Mesenchymal stem cell (in vitro differentiated cells and primary cell): ENCODE results near the gene RNF212.

Source experiments
- DNase-seq: peaks from one replicate; pipeline ENCODE4 v3.0.0-alpha.2; 2013
- H2AFZ ChIP-seq: one replicate; pipeline ENCODE4 v1.6.1; 2013; ENCODE audit warnings: low read depth, mild to moderate bottlenecking, control low read depth, inconsistent platforms, low read length, moderate library complexity
- H2AK5ac ChIP-seq: 2 replicates; pipeline ENCODE4 v1.6.1; 2013; ENCODE audit warnings: low read length, moderate library complexity, mild to moderate bottlenecking, inconsistent platforms; ENCODE audit not compliant: severe bottlenecking
- H2BK120ac ChIP-seq: one replicate; pipeline ENCODE4 v1.6.1; 2013; ENCODE audit warnings: low read depth, mild to moderate bottlenecking, inconsistent platforms, low read length, moderate library complexity
- H2BK12ac ChIP-seq, 2 experiments: one replicate each; pipeline ENCODE4 v1.6.1; 2013; ENCODE audit warnings: inconsistent platforms in 2 of 2, low read length in 2 of 2, mild to moderate bottlenecking in 2 of 2, moderate library complexity in 2 of 2, control low read depth in 1 of 2
- H2BK15ac ChIP-seq: one replicate; pipeline ENCODE4 v1.6.1; 2013; ENCODE audit warnings: mild to moderate bottlenecking, low read depth, inconsistent platforms; ENCODE audit not compliant: poor library complexity, severe bottlenecking
- H2BK5ac ChIP-seq: 2 replicates; pipeline ENCODE4 v1.6.1; 2013; ENCODE audit warnings: low read depth, mild to moderate bottlenecking, low read length, control low read depth, inconsistent platforms; ENCODE audit not compliant: poor library complexity, severe bottlenecking
- H3K14ac ChIP-seq, 2 experiments: one replicate each; pipeline ENCODE4 v1.6.1; 2013; ENCODE audit warnings: inconsistent platforms in 2 of 2, low read length in 2 of 2, control low read depth in 1 of 2, mild to moderate bottlenecking in 1 of 2, moderate library complexity in 1 of 2
- H3K18ac ChIP-seq, 2 experiments: one replicate each; pipeline ENCODE4 v1.6.1; 2013; ENCODE audit warnings: inconsistent platforms in 2 of 2, low read length in 2 of 2, control low read depth in 1 of 2, low read depth in 1 of 2, mild to moderate bottlenecking in 1 of 2
- H3K23ac ChIP-seq, 2 experiments: one replicate each; pipeline ENCODE4 v1.6.1; 2013; ENCODE audit warnings: inconsistent platforms in 2 of 2, low read length in 2 of 2, mild to moderate bottlenecking in 2 of 2, moderate library complexity in 2 of 2, control low read depth in 1 of 2
- H3K27ac ChIP-seq: 2 replicates; pipeline ENCODE4 v1.5.1; 2013; ENCODE audit warnings: mild to moderate bottlenecking, moderate library complexity, low read length, control low read depth, inconsistent platforms; ENCODE audit not compliant: poor library complexity, severe bottlenecking
- H3K27me3 ChIP-seq, 2 experiments: 2 replicates each; pipeline versions ENCODE4 v1.6.1 to v1.7.0; 2013; ENCODE audit warnings: low read length in 2 of 2, mild to moderate bottlenecking in 2 of 2, moderate library complexity in 2 of 2, control low read depth in 1 of 2, inconsistent platforms in 1 of 2; ENCODE audit not compliant: control insufficient read depth in 1 of 2, insufficient read depth in 1 of 2
- H3K36me3 ChIP-seq, 2 experiments: 2 replicates each; pipeline versions ENCODE4 v1.6.1 to v1.7.0; 2013; ENCODE audit warnings: low read length in 2 of 2, control low read depth in 1 of 2, inconsistent platforms in 1 of 2, low read depth in 1 of 2, mild to moderate bottlenecking in 1 of 2; ENCODE audit not compliant: insufficient read depth in 2 of 2, control insufficient read depth in 1 of 2
- H3K4ac ChIP-seq, 2 experiments: one replicate each; pipeline ENCODE4 v1.6.1; 2013; ENCODE audit warnings: inconsistent platforms in 2 of 2, low read length in 2 of 2, mild to moderate bottlenecking in 2 of 2, moderate library complexity in 2 of 2, control low read depth in 1 of 2, low read depth in 1 of 2
- H3K4me1 ChIP-seq: 2 replicates; pipeline ENCODE4 v1.6.1; 2013; ENCODE audit warnings: low read depth, low read length, control low read depth; ENCODE audit not compliant: control insufficient read depth, insufficient read depth
- H3K4me2 ChIP-seq: 2 replicates; pipeline ENCODE4 v1.6.1; 2013; ENCODE audit warnings: low read length, mild to moderate bottlenecking, inconsistent platforms; ENCODE audit not compliant: poor library complexity, severe bottlenecking
- H3K4me3 ChIP-seq, 2 experiments: 2 replicates each; pipeline versions ENCODE4 v1.5.1 to v1.7.0; 2013; ENCODE audit warnings: low read length in 2 of 2, mild to moderate bottlenecking in 2 of 2, control low read depth in 1 of 2, low read depth in 1 of 2; ENCODE audit not compliant: insufficient read depth in 1 of 2
- H3K79me1 ChIP-seq: replicated peaks from 2 replicates; pipeline ENCODE4 v1.6.1; 2013; ENCODE audit warnings: mild to moderate bottlenecking, control low read depth, low read length, inconsistent platforms; ENCODE audit not compliant: poor library complexity, severe bottlenecking
- H3K9ac ChIP-seq: 2 replicates; pipeline ENCODE4 v1.7.0; 2013; ENCODE audit warnings: mild to moderate bottlenecking, low read length, moderate library complexity
- H3K9me3 ChIP-seq: 2 replicates; pipeline ENCODE4 v1.7.0; 2013; ENCODE audit warnings: mild to moderate bottlenecking, low read length; ENCODE audit not compliant: control insufficient read depth
- H4K8ac ChIP-seq: one replicate; pipeline ENCODE4 v1.6.1; 2013; ENCODE audit warnings: inconsistent platforms, mild to moderate bottlenecking, low read length, moderate library complexity
- H4K91ac ChIP-seq: one replicate; pipeline ENCODE4 v1.6.1; 2013; ENCODE audit warnings: mild to moderate bottlenecking, low read length, inconsistent platforms
- WGBS: methylation state at CpG from one replicate; pipeline ENCODE4 v1.1.7; 2013; ENCODE audit warnings: mixed read lengths; 5-methylcytosine and 5-hydroxymethylcytosine counted together

Gene RNF212

GRCh38 chr4:1085404-1085799 lies 28.0 kb downstream of the RNF212 start:
- no peak overlapping the region for H3K9ac ChIP-seq
- no peak overlapping the region for H2BK12ac ChIP-seq
- H3K4me2 ChIP-seq, result no peak overlapping the region
- no peak overlapping the region for H4K8ac ChIP-seq
- H3K27ac ChIP-seq, result no peak overlapping the region
- H4K91ac ChIP-seq, result no peak overlapping the region
- no peaks in the 10 kb centered on the region for H3K36me3 ChIP-seq
- DNase-seq, result no peak
- H3K9me3 ChIP-seq, result peaks cover 11% of the 10 kb centered on the region
- H2BK15ac ChIP-seq, result no peak overlapping the region
- H3K14ac ChIP-seq, result no peak overlapping the region
- H3K27me3 ChIP-seq, result peaks cover 4 to 11% of the 10 kb centered on the region in 2 experiments
- H3K4me1 ChIP-seq, result peaks cover 22% of the 10 kb centered on the region
- no peak overlapping the region for H3K4me3 ChIP-seq
- WGBS, result 85% methylated on average over 7 of the region's 7 CpGs
- no peak overlapping the region for H3K18ac ChIP-seq
- H2AFZ ChIP-seq, result no peak overlapping the region
- no peak overlapping the region for H3K4ac ChIP-seq
- no peak overlapping the region for H3K23ac ChIP-seq
- H3K79me1 ChIP-seq, result no peaks in the 10 kb centered on the region
- no peak overlapping the region for H2BK5ac ChIP-seq
- no peak overlapping the region for H2AK5ac ChIP-seq
- H2BK120ac ChIP-seq, result no peak overlapping the region

- Histone ChIP-seq H3K4me1 (peaks cover 22% of the 10 kb centered on the region), H3K79me1 (no peaks in the 10 kb centered on the region), H3K4me3 (no peak overlapping the region), H3K27ac (no peak overlapping the region), H3K4ac (no peak overlapping the region), H2AFZ (no peak overlapping the region), H4K91ac (no peak overlapping the region), H2BK120ac (no peak overlapping the region), H2BK12ac (no peak overlapping the region), H3K23ac (no peak overlapping the region), H4K8ac (no peak overlapping the region), H2BK5ac (no peak overlapping the region), H2BK15ac (no peak overlapping the region), H3K27me3 (peaks cover 6 to 16% of the 10 kb centered on the region in 2 experiments), H3K9ac (no peak overlapping the region), H3K36me3 (no peaks in the 10 kb centered on the region), H2AK5ac (no peak overlapping the region), H3K14ac (peak overlapping the region in 1 of 2 experiments; percentile 75), H3K4me2 (no peak overlapping the region), H3K9me3 (peaks cover 11% of the 10 kb centered on the region), H3K18ac (no peak overlapping the region)
- DNase-seq, result no peak
- 77% methylated on average over 13 of the region's 13 CpGs for WGBS
Measured at GRCh38 chr4:1084796-1085403, 28.5 kb downstream of the RNF212 start.

- no peaks in the 10 kb centered on the region for H3K36me3 ChIP-seq
- H3K27ac ChIP-seq, result no peak overlapping the region
- no peak overlapping the region for H4K8ac ChIP-seq
- WGBS, result 79% methylated on average over 6 of the region's 7 CpGs
- H2AFZ ChIP-seq, result no peak overlapping the region
- H2BK120ac ChIP-seq, result no peak overlapping the region
- no peak overlapping the region for H3K4me3 ChIP-seq
- no peak overlapping the region for H3K18ac ChIP-seq
- no peak overlapping the region for H2BK5ac ChIP-seq
- no peak overlapping the region for H4K91ac ChIP-seq
- no peak overlapping the region for H2AK5ac ChIP-seq
- no peak overlapping the region for H3K4me2 ChIP-seq
- no peak overlapping the region for H2BK15ac ChIP-seq
- H3K9ac ChIP-seq, result no peak overlapping the region
- H3K4me1 ChIP-seq, result peaks cover 23% of the 10 kb centered on the region
- H3K27me3 ChIP-seq, result peaks cover 8 to 21% of the 10 kb centered on the region in 2 experiments
- H3K14ac ChIP-seq, result no peak overlapping the region
- H3K23ac ChIP-seq, result no peak overlapping the region
- H3K4ac ChIP-seq, result no peak overlapping the region
- peaks cover 11% of the 10 kb centered on the region for H3K9me3 ChIP-seq
- H2BK12ac ChIP-seq, result no peak overlapping the region
- no peak for DNase-seq
- no peaks in the 10 kb centered on the region for H3K79me1 ChIP-seq
Measured at GRCh38 chr4:1084394-1084793, 29.0 kb downstream of the RNF212 start.

GRCh38 chr4:1082215-1083182 lies 30.9 kb downstream of the RNF212 start:
- Histone ChIP-seq H2BK120ac (no peak overlapping the region), H2BK5ac (peak overlapping the region; percentile 12), H3K27me3 (peaks cover 8 to 34% of the 10 kb centered on the region in 2 experiments), H2AFZ (no peak overlapping the region), H3K79me1 (no peaks in the 10 kb centered on the region), H2AK5ac (peak overlapping the region; percentile 12), H3K9me3 (no peaks in the 10 kb centered on the region), H3K4ac (no peak overlapping the region), H3K9ac (peak overlapping the region; percentile 16), H4K91ac (no peak overlapping the region), H3K14ac (peak overlapping the region in 1 of 2 experiments; percentile 8), H3K4me2 (no peak overlapping the region), H3K4me3 (peak overlapping the region in 1 of 2 experiments; percentile 43), H3K23ac (no peak overlapping the region), H3K4me1 (peaks cover 23% of the 10 kb centered on the region), H3K27ac (peak overlapping the region; percentile 63), H3K18ac (peak overlapping the region in 1 of 2 experiments; percentile 1), H3K36me3 (no peaks in the 10 kb centered on the region), H4K8ac (no peak overlapping the region), H2BK12ac (no peak overlapping the region), H2BK15ac (no peak overlapping the region)
- peak; percentile 69 for DNase-seq
- 86% methylated on average over 28 of the region's 29 CpGs for WGBS
